ENCODE results near the gene KIAA2012. TPM values are rescaled to one million over a fixed set of nuclear protein-coding genes. Genes with fewer than 3 reads are reported as not detected.
A peak's percentile ranks its signal among the peaks of the same experiment; 100 is the strongest.

The KIAA2012 gene
- total RNA-seq, 1 donor, result not detected

DNA sequence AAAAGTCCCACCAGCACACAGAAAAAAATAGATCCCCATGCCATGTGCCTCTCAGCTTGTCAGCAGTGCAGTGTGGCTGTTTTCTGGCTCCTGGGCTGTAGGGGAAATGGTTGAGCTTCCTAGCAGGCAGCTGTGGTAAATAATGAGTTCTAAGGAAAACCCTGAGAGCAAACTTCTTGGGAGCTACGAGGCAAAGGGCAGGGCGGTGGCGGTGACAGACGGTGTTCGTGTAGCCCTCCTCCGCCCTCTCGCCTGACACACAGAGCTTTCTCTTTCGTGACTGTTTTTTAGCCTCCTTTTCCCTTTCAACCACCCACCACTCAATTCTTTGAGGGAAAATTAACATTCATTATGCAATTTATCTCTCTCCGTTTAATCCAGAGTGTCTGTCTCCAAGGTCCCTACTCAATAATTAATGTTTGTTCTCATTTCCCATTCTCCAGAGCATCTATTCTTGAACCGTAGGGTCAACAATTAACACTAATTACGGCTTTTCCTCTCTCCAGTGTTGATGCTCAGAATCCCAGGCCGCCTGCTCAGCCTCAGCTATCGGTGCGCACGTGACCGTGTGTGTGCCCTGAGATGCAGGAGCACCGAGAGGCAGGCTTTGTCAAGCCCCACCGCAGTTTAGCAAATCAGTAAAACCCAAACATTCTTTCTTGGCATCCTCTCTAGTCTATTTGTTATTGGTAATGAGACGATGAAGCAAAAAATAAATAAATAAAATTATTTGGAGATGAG, 50.1 kb downstream of the KIAA2012 start:
- no peak for DNase-seq (ENCODE audit: insufficient read length, low spot score, missing footprints)
- H2AFZ ChIP-seq (ENCODE audit: low read length), result peak overlapping the region; percentile 72

DNA sequence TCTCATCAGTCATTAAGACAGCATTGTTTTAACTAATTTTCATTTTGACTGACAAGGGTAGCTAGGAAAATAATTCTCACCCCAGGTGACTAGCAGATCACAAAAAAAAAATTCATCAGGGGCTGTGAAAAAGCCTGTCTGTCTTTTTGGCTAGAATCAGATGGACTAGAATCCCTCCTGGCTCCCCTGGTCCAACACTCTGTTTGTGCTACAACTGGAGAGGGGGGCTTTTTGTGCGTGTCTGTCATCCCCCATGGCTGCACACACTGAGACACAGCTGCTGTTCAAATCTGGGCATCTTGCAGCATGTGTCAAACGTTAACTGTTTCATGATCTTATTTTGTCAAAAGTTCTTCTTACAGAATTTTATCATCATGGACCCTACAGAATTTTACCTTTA, 51.2 kb downstream of the KIAA2012 start:
- H3K4me1 ChIP-seq (ENCODE audit: insufficient read depth, low read length), result peaks cover 6% of the 10 kb centered on the region
- no peak overlapping the region for H3K4me3 ChIP-seq (ENCODE audit: insufficient read depth, low read length)
- no peak for DNase-seq (ENCODE audit: insufficient read length, low spot score, missing footprints)
- no peaks in the 10 kb centered on the region for H3K79me2 ChIP-seq (ENCODE audit: insufficient read depth, low read length)
- H3K4me2 ChIP-seq (ENCODE audit: insufficient read depth, low read length), result no peak overlapping the region
- H4K20me1 ChIP-seq (ENCODE audit: insufficient read depth, low read length), result no peaks in the 10 kb centered on the region
- H3K9me3 ChIP-seq (ENCODE audit: low read depth, low read length), result no peaks in the 10 kb centered on the region
- no peak overlapping the region for H3K27ac ChIP-seq (ENCODE audit: low read depth, low read length)
- TF ChIP-seq, protein P1, sequence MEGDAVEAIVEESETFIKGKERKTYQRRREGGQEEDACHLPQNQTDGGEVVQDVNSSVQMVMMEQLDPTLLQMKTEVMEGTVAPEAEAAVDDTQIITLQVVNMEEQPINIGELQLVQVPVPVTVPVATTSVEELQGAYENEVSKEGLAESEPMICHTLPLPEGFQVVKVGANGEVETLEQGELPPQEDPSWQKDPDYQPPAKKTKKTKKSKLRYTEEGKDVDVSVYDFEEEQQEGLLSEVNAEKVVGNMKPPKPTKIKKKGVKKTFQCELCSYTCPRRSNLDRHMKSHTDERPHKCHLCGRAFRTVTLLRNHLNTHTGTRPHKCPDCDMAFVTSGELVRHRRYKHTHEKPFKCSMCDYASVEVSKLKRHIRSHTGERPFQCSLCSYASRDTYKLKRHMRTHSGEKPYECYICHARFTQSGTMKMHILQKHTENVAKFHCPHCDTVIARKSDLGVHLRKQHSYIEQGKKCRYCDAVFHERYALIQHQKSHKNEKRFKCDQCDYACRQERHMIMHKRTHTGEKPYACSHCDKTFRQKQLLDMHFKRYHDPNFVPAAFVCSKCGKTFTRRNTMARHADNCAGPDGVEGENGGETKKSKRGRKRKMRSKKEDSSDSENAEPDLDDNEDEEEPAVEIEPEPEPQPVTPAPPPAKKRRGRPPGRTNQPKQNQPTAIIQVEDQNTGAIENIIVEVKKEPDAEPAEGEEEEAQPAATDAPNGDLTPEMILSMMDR (IDR thresholded peaks at IDR 0.05; ENCODE audit: extremely low read depth, low read depth, low read length), result no peak
- no peak overlapping the region for H2AFZ ChIP-seq (ENCODE audit: low read length)
- H3K27me3 ChIP-seq (ENCODE audit: insufficient read depth, low read length), result no peaks in the 10 kb centered on the region
- no peaks in the 10 kb centered on the region for H3K36me3 ChIP-seq (ENCODE audit: insufficient read depth, low read length)

More for the DNA sequence above, 50.1 kb downstream of the KIAA2012 start:
- H3K36me3 ChIP-seq (ENCODE audit: insufficient read depth, low read length), result no peaks in the 10 kb centered on the region
- TF ChIP-seq, protein P1 (IDR thresholded peaks at IDR 0.05; ENCODE audit: extremely low read depth, low read depth, low read length), result no peak
- H3K4me2 ChIP-seq (ENCODE audit: insufficient read depth, low read length), result peak overlapping the region; percentile 15
- no peak overlapping the region for H3K4me3 ChIP-seq (ENCODE audit: insufficient read depth, low read length)
- no peaks in the 10 kb centered on the region for H4K20me1 ChIP-seq (ENCODE audit: insufficient read depth, low read length)
- H3K27me3 ChIP-seq (ENCODE audit: insufficient read depth, low read length), result no peaks in the 10 kb centered on the region
- H3K79me2 ChIP-seq (ENCODE audit: insufficient read depth, low read length), result no peaks in the 10 kb centered on the region
- H3K9me3 ChIP-seq (ENCODE audit: low read depth, low read length), result no peaks in the 10 kb centered on the region
- no peak overlapping the region for H3K27ac ChIP-seq (ENCODE audit: low read depth, low read length)
- peaks cover 8% of the 10 kb centered on the region for H3K4me1 ChIP-seq (ENCODE audit: insufficient read depth, low read length)

GRCh38 chr2:202127687-202128331, 54.8 kb downstream of the KIAA2012 start:
- TF ChIP-seq, protein P1 (IDR thresholded peaks at IDR 0.05; ENCODE audit: extremely low read depth, low read depth, low read length), result no peak
- no peak for DNase-seq (ENCODE audit: insufficient read length, low spot score, missing footprints)
- peaks cover 6% of the 10 kb centered on the region for H3K4me1 ChIP-seq (ENCODE audit: insufficient read depth, low read length)
- H4K20me1 ChIP-seq (ENCODE audit: insufficient read depth, low read length), result no peaks in the 10 kb centered on the region
- H3K27ac ChIP-seq (ENCODE audit: low read depth, low read length), result no peak overlapping the region
- H3K9me3 ChIP-seq (ENCODE audit: low read depth, low read length), result no peaks in the 10 kb centered on the region
- H3K4me2 ChIP-seq (ENCODE audit: insufficient read depth, low read length), result no peak overlapping the region
- no peaks in the 10 kb centered on the region for H3K79me2 ChIP-seq (ENCODE audit: insufficient read depth, low read length)
- H2AFZ ChIP-seq (ENCODE audit: low read length), result no peak overlapping the region
- no peak overlapping the region for H3K4me3 ChIP-seq (ENCODE audit: insufficient read depth, low read length)
- no peaks in the 10 kb centered on the region for H3K36me3 ChIP-seq (ENCODE audit: insufficient read depth, low read length)
- no peaks in the 10 kb centered on the region for H3K27me3 ChIP-seq (ENCODE audit: insufficient read depth, low read length)

DNA sequence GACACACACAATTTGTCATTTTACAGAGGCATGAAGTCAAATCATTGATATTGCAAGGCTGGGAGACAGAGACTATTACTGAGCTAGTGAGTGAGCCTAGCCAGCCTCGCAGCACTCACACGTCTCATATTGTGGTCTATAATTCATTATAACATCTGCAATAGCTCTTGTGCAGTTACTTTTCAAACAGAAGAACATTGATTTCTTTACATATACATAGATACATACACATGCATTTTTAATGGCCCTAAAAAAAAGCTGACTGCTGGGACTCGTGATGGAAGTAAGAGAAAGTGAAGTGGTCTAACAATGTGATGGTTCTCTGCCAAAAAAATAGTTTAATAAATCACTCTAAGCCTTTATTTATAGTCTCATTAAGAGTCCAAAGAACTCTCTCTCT, 56.8 kb downstream of the KIAA2012 start:
- Histone ChIP-seq H3K9me3 (ENCODE audit: low read depth, low read length) (no peaks in the 10 kb centered on the region), H3K79me2 (ENCODE audit: insufficient read depth, low read length) (no peaks in the 10 kb centered on the region), H3K4me1 (ENCODE audit: insufficient read depth, low read length) (peaks cover 18% of the 10 kb centered on the region), H3K27me3 (ENCODE audit: insufficient read depth, low read length) (no peaks in the 10 kb centered on the region), H3K27ac (ENCODE audit: low read depth, low read length) (no peak overlapping the region), H3K4me2 (ENCODE audit: insufficient read depth, low read length) (no peak overlapping the region), H3K36me3 (ENCODE audit: insufficient read depth, low read length) (no peaks in the 10 kb centered on the region), H3K4me3 (ENCODE audit: insufficient read depth, low read length) (no peak overlapping the region), H4K20me1 (ENCODE audit: insufficient read depth, low read length) (no peaks in the 10 kb centered on the region), H2AFZ (ENCODE audit: low read length) (no peak overlapping the region)
- DNase-seq (ENCODE audit: insufficient read length, low spot score, missing footprints), result no peak
- TF ChIP-seq, protein P1 (IDR thresholded peaks at IDR 0.05; ENCODE audit: extremely low read depth, low read depth, low read length), result no peak
